ACC112 (cell line): ENCODE results near the gene SCUBE3.

Experiments
- H2AFZ ChIP-seq: fragments of 200-600 bp; sonication (generic); one replicate; pipeline ENCODE4 v1.6.0; 2017; ENCODE audit warnings: antibody characterized with exemption, low read length; ENCODE audit not compliant: unreplicated experiment
- H3K27ac ChIP-seq: fragments of 200-600 bp; sonication (generic); 2 replicates; pipeline ENCODE4 v1.5.1; 2014; ENCODE audit warnings: low read depth, mild to moderate bottlenecking, antibody characterized with exemption, low read length, moderate library complexity
- H3K27me3 ChIP-seq: fragments of 200-600 bp; sonication (generic); 2 replicates; pipeline ENCODE4 v1.6.1; 2014; ENCODE audit warnings: mild to moderate bottlenecking, antibody characterized with exemption, low read length, moderate library complexity, mixed read lengths; ENCODE audit not compliant: insufficient read depth
- H3K36me3 ChIP-seq: fragments of 200-600 bp; sonication (generic); 2 replicates; pipeline ENCODE4 v1.6.1; 2016; ENCODE audit warnings: mild to moderate bottlenecking, antibody characterized with exemption, low read length, moderate library complexity, mixed read lengths; ENCODE audit not compliant: insufficient read depth
- H3K4me1 ChIP-seq: fragments of 200-600 bp; sonication (generic); one replicate; pipeline ENCODE4 v1.6.1; 2016; ENCODE audit warnings: low read length, mixed read lengths; ENCODE audit not compliant: insufficient read depth, unreplicated experiment, control insufficient read depth
- H3K4me3 ChIP-seq: fragments of 200-600 bp; sonication (generic); 2 replicates; pipeline ENCODE4 v1.5.1; 2014; ENCODE audit warnings: mild to moderate bottlenecking, low read depth, low read length
- H3K79me2 ChIP-seq: fragments of 200-600 bp; sonication (generic); one replicate; pipeline ENCODE4 v1.6.0; 2016; ENCODE audit warnings: low read length; ENCODE audit not compliant: control insufficient read depth, unreplicated experiment, insufficient read depth

The SCUBE3 gene

DNA sequence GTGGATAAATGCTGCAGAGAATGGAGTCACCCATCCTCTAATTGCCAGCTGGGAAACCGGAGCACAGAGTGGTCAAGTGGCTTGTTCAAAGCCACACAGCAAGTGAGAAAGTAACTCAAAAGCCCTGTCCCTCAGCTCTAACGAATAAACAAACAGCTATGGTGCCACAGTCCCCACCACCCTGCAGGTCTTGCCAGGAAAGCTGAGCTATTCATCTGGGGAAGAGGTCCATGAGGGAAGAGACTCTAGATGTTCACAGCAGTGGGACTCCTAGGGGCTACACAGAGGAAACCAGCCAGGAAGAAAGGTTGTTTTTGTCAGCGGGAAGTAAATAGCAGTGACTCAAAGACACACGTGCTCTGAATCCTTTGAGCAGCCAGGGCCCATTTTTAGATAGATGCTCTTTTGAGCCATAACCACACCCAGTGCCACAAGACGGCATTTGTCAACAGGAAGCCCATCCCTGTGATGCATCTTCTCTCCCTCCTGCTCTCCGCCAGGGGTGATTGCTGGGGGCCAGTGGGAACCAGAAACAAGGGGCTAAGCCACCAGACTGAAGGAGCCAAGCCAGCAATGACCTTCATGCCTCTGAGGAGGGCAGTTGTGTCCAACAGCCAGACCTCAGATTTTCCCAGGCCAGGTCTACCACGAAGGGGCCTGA is 40.2 kb upstream of the SCUBE3 start:
- H2AFZ ChIP-seq, result peak overlapping the region; percentile 24
- H3K27ac ChIP-seq, result no peak overlapping the region
- no peak overlapping the region for H3K4me3 ChIP-seq
- H3K4me1 ChIP-seq, result peaks cover 51% of the 10 kb centered on the region
- no peaks in the 10 kb centered on the region for H3K79me2 ChIP-seq
- H3K27me3 ChIP-seq, result no peaks in the 10 kb centered on the region
- no peaks in the 10 kb centered on the region for H3K36me3 ChIP-seq

DNA sequence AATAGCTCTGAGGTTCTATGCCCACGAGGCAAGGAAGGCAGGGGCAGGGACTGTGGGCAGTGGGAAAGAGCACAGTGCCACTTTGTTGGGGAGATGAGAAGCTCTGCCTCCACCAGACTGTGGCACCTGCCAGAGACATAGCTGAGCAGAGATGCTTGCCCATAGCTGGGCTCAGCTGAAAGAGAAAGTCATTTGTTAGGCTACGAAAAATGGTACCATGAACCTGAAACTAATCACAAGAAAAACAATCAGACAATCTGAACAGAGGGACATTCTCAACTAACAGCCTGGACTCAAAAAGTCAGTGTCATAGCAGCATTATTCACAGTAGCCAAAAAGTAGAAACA is 39.7 kb upstream of the SCUBE3 start:
- Histone ChIP-seq H3K4me3 (no peak overlapping the region), H3K79me2 (no peaks in the 10 kb centered on the region), H3K27ac (no peak overlapping the region), H3K27me3 (no peaks in the 10 kb centered on the region), H3K36me3 (no peaks in the 10 kb centered on the region), H2AFZ (no peak overlapping the region), H3K4me1 (peaks cover 56% of the 10 kb centered on the region)

DNA sequence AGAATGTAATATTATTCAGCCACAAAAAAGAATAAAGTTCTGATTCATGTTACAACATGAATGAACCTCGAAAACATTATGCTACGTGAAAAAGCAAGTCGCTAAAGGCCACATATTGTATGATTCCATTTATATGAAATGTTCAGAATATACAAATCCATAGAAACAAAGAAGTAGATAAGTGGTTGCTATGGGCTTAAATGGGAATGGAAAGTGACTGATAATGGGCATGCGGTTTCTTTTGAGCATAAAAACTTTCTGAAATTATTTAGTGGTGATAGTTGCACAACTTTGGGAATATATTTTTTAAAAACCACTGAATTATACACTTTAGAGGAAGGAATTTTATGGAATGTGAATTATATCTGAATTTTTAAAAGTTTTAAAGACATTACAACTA is 39.3 kb upstream of the SCUBE3 start:
- H3K4me1 ChIP-seq, result peaks cover 60% of the 10 kb centered on the region
- no peaks in the 10 kb centered on the region for H3K36me3 ChIP-seq
- no peak overlapping the region for H2AFZ ChIP-seq
- no peak overlapping the region for H3K4me3 ChIP-seq
- no peak overlapping the region for H3K27ac ChIP-seq
- no peaks in the 10 kb centered on the region for H3K27me3 ChIP-seq
- no peaks in the 10 kb centered on the region for H3K79me2 ChIP-seq

DNA sequence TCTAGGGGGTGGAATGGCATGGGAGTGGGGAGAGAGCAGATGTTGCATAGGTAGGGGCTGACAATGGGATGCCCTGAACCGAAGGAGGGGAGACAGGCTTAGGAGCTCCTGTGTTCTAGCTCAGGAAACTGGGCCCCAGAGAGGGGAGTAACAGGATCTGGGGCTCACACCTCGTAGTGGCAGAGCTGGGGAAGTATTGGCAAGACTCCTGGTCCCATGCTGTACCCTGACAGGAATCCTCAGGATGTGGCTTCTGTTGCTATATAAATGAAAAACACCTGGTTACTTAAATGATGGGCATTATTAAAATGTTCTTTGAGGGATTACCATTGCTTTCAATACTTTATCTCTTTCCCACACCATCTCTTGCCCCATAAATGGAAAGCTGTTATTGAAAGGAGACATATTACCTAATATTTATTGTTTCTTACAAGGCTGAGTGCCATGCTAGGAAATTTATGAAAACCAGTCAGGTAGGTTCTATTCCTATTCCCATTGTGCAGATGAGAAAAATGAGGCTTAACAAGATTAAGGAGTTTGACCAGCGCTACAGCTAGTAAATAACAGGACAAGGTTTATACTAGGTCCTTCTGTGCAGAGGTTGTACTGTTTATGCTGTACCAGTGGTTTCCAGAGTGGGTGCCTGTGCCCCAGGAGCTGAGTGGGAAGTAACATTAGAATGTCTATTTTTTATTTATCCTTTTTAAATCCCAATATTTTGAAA is 37.3 kb upstream of the SCUBE3 start:
- H3K27ac ChIP-seq, result no peak overlapping the region
- H3K36me3 ChIP-seq, result no peaks in the 10 kb centered on the region
- H3K79me2 ChIP-seq, result no peaks in the 10 kb centered on the region
- no peaks in the 10 kb centered on the region for H3K27me3 ChIP-seq
- peaks cover 60% of the 10 kb centered on the region for H3K4me1 ChIP-seq
- no peak overlapping the region for H2AFZ ChIP-seq
- H3K4me3 ChIP-seq, result no peak overlapping the region

DNA sequence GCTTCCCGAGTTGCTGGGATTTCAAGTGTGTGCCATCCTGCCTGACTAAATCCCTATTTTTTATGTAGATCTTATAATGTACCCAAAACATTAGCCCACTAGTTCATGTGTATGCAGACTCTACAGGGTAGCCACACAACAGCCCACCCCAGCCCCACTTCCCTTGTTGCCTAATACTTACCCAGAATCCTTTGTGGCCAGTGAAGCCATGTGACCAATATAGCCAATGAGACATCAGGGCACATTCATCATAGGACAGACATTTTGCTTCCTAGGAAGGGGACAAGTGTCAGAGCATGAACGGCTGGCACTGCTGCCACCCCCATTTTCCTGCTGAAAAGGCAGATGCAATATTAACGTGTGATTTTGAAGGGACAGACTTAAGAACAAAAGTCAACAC is 36.6 kb upstream of the SCUBE3 start:
- no peaks in the 10 kb centered on the region for H3K36me3 ChIP-seq
- no peak overlapping the region for H2AFZ ChIP-seq
- H3K27me3 ChIP-seq, result no peaks in the 10 kb centered on the region
- peaks cover 62% of the 10 kb centered on the region for H3K4me1 ChIP-seq
- no peak overlapping the region for H3K4me3 ChIP-seq
- no peaks in the 10 kb centered on the region for H3K79me2 ChIP-seq
- peak overlapping the region; percentile 17; the same call in 1 of the 2 replicates for H3K27ac ChIP-seq

DNA sequence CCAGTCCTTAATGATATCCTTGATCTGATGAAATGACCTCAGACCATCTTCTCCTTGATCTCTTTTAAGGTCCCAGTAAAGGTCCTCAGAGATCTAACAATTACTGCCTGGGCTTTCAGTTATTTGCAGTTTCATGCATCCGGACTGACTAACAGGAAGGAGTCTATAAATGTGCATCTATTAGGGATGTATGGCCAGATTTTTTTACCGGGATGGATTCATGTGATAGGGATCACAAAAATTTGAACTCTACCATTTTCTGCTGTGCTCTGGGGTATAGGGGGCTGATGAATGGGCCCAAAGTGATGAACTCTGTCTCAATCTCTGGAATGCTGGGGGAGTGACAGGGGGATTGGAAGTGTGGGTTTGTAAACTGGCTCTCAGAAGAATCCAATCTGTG is 36.2 kb upstream of the SCUBE3 start:
- no peaks in the 10 kb centered on the region for H3K79me2 ChIP-seq
- no peak overlapping the region for H2AFZ ChIP-seq
- H3K36me3 ChIP-seq, result no peaks in the 10 kb centered on the region
- H3K27ac ChIP-seq, result peak overlapping the region; percentile 17; the same call in 1 of the 2 replicates
- no peak overlapping the region for H3K4me3 ChIP-seq
- H3K4me1 ChIP-seq, result peaks cover 62% of the 10 kb centered on the region
- H3K27me3 ChIP-seq, result no peaks in the 10 kb centered on the region

DNA sequence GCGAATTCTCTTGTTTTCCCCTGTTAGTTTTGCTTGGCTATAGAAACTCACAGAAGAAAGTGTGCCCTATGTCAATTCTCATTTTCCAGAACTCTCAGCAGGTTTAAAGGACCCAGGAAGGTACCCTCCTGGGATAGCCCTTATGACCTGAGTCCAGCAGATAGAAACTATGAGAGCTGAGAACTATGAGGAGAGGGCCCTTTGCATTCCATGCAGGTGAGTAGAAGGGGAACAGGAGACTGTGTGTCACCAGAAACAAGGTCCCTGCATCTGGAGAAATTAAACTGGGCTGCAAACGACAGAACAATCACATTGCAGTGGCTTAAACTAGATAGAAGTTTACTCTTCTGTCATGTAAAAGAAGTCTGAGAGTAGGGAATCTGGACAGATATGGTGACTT is 35.7 kb upstream of the SCUBE3 start:
- Histone ChIP-seq H3K27ac (no peak overlapping the region), H3K36me3 (no peaks in the 10 kb centered on the region), H3K4me3 (no peak overlapping the region), H3K79me2 (no peaks in the 10 kb centered on the region), H3K27me3 (no peaks in the 10 kb centered on the region), H2AFZ (no peak overlapping the region), H3K4me1 (peaks cover 65% of the 10 kb centered on the region)

DNA sequence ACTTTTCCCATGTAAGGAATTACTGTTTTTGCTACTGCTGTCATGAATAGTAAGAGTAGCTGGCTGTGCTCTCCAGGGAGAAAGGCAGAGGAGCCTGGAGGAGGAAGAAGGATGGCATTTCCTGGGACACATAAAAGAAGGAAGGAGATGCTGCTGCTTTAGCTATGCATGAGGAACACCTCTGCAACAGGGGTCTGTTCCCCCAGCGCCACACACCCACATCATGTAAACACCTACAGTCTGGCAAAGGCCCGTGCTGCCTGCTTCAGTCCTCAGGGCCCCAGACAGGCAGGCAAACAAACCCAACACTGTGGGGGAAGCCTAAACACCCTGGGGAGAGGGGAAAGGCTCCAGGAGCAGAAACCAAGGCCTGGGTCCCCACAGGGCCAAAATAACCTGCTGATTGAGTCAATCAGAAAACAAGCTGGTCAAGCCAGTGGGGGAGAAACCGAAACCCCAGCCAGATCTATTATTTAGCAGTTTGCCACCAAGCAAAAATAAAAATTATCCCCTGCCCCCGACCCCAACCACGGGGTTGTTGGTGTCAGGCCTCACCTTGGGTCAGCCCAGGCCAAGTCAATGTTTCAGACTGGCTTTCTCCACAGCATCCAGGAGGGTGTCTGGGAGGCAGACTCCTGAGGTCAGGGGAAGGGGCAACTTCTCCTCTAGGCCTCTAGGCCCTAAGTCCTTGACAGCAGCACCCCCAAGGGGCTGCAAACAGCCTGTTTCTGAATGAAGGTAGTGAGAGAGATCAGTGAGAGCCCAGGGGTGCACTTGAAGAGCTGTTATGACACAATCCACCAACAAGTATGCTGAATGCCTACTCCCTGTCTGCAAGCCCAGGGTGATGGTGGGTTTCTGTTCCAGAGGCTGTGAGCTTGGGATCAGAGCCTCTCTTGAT is 34.6 kb upstream of the SCUBE3 start:
- H3K4me1 ChIP-seq, result peaks cover 66% of the 10 kb centered on the region
- no peak overlapping the region for H2AFZ ChIP-seq
- no peaks in the 10 kb centered on the region for H3K36me3 ChIP-seq
- 0 out of 2 replicates have a peak overlapping the region, but pooled peaks have one; percentile 3 for H3K27ac ChIP-seq
- no peak overlapping the region for H3K4me3 ChIP-seq
- H3K79me2 ChIP-seq, result no peaks in the 10 kb centered on the region
- no peaks in the 10 kb centered on the region for H3K27me3 ChIP-seq

DNA sequence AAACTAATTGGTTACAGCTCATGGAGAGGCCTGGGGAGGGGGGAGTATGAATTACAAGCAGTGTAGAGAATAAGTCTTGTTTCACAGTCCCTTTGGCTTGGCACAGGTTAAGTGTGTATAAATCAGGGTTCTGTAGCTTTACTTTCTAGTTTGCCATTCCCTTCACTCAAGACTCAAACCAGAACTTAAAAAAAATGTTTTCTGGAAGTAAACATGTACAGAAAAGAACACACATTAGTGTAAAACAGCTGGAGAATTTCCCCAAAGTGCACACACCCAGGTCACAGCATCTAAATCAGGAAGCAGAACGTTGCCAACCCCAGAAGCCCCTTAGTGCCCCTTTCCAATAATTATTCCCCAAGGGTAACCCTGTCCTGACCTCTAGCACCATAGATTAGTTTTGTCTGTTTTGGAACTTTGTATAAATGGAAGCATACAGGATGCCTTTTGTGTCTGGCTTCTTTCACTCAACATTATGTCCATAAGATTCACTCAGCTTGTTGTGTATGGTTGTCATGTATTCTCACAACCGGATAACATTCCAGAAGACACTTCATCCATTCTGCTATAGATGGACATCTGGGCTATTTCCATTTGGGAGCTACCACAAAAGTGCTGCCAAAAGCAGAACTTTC is 33.7 kb upstream of the SCUBE3 start:
- Histone ChIP-seq H3K4me1 (peaks cover 73% of the 10 kb centered on the region), H3K4me3 (no peak overlapping the region), H3K79me2 (no peaks in the 10 kb centered on the region), H2AFZ (no peak overlapping the region), H3K27me3 (no peaks in the 10 kb centered on the region), H3K27ac (peak overlapping the region; percentile 95; the same call in 1 of the 2 replicates), H3K36me3 (no peaks in the 10 kb centered on the region)

DNA sequence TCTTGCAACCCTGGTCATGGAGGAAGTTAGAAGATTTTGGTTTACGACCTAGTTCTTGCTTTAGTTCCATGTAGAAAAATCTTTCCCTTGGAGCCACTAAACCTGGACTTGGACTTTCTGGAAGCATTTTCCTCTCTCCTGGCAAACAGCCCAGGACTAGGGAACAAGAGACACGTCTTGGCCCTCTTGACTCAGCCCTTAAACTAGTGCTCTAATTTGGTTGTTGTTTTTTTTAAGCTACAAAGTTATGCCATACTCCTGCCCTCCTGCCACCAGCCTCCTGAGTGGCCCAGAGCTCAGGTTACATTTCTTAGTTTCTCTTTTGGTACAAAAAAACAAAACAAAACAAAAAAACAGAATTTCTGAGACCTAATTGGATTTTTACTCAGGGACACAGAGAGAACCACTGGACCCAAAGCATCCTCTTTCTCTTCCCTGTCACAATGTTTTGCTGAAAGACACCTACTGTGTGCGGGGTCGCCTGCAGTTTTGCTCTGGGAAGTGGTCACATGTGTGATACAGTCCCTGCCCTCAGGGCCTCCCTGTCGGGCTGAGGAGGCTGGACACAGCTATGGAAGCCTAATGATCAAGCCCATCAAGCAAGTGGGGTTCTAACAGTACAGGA is 32.3 kb upstream of the SCUBE3 start:
- H3K27me3 ChIP-seq, result no peaks in the 10 kb centered on the region
- no peaks in the 10 kb centered on the region for H3K79me2 ChIP-seq
- H3K27ac ChIP-seq, result peak overlapping the region; percentile 95
- H3K4me3 ChIP-seq, result peak overlapping the region; percentile 70
- H2AFZ ChIP-seq, result peak overlapping the region; percentile 35
- H3K4me1 ChIP-seq, result peaks cover 84% of the 10 kb centered on the region
- no peaks in the 10 kb centered on the region for H3K36me3 ChIP-seq
